Stimulated activated CD8-positive, alpha-beta memory T cell treated with anti-CD3 and anti-CD28 coated beads, Interleukin-15, amount 100 ng/mL, for 24 hours (primary cell): ENCODE data around the gene TEK.
"Not testable (repeated sequence)": the region's sequence is repeated elsewhere in the genome, so short reads cannot be mapped to it uniquely, and the experiment has no call there.

Experiments used
- DNase-seq: peaks from one replicate; pipeline ENCODE4 v3.0.0-alpha.2; 2020; ENCODE audit warnings: low read depth

TEK gene

DNA sequence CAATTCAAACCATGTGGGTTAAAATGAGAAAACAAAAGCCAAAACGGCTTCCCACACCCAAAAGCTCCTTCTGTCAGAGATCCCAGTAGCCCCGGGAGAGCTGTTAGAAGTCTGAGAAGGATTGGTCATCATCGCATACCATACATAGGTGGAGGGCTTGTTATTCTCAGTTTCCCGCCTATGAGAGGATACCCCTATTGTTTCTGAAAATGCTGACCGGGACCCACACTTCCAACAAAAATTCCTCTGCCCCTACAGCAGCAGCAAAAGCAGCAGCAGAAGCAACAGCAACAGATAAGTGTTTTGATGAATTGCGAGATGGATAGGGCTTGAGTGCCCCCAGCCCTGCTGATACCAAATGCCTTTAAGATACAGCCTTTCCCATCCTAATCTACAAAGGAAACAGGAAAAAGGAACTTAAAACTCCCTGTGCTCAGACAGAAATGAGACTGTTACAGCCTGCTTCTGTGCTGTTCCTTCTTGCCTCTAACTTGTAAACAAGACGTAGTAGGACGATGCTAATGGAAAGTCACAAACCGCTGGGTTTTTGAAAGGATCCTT is at the start of gene TEK:
Gene TEK, plus strand, starts transcription at position 245 of the 561 bp plus-strand sequence. CDS start 366 bp downstream, outside the sequence.
- no peak for DNase-seq

GRCh38 chr9:27059412-27059811 is 49.6 kb upstream of the TEK start:
- DNase-seq, result no peak

DNA sequence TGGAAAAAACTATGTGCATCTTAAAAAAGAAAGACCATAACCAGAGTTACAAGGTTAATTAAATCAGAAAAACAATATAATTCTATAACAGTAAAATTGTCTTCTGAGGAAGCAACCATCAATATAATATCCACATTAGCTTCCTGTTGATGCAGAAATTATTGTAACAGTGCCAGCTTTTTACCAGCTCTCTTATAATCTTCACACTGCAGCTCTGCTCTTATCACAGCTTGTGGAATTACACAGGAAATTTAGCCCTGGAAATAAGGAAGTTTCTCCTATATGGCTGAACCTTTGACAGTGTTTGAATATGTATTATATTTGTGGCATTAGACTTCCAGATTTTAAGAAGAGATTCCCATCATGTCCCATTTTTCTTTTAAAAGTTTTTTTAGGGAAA is 49.1 kb upstream of the TEK start:
- no peak for DNase-seq

- no peak for DNase-seq
Observed at GRCh38 chr9:27065288-27065687, 43.7 kb upstream of the TEK start.

GRCh38 chr9:27073841-27074728 is 34.9 kb upstream of the TEK start:
- DNase-seq, result no peak

DNA sequence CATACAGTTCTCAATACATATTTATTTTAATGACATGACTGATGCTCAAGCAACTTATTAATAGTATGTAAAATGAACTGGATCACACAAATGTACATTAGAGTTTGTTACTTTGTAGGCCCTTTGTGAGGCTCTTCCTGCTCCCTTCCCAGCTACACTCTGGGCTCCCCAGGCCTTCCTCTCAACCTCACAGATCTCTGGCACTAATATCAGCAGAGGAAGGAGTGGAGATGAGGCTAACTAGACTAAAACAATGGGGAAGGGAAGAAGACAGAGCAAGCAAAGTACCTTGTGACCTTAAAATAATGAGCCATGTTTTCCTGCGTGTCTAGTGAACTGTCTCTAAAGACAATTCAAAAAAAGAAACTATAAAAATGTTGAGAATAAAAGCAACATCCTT is 30.3 kb upstream of the TEK start:
- no peak for DNase-seq

DNA sequence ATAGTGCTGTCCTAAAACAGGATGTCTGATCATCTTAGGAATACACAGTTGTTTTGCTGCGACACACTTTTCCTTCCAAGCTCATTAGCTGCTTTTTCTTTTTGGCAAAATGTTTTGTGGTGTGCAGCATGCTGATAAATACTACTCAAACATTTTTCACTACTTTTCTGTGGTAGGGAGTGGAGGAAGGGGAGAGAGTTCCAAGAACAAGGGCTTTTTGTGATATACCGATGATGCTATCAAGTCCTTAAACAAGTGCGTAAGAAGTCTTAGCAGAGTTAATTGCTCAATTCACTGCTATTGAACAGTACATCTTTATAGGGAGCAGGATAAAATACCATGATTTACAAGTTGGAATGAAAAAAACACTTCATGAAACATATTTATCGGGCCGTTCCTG is 23.6 kb upstream of the TEK start:
- no peak for DNase-seq

DNA sequence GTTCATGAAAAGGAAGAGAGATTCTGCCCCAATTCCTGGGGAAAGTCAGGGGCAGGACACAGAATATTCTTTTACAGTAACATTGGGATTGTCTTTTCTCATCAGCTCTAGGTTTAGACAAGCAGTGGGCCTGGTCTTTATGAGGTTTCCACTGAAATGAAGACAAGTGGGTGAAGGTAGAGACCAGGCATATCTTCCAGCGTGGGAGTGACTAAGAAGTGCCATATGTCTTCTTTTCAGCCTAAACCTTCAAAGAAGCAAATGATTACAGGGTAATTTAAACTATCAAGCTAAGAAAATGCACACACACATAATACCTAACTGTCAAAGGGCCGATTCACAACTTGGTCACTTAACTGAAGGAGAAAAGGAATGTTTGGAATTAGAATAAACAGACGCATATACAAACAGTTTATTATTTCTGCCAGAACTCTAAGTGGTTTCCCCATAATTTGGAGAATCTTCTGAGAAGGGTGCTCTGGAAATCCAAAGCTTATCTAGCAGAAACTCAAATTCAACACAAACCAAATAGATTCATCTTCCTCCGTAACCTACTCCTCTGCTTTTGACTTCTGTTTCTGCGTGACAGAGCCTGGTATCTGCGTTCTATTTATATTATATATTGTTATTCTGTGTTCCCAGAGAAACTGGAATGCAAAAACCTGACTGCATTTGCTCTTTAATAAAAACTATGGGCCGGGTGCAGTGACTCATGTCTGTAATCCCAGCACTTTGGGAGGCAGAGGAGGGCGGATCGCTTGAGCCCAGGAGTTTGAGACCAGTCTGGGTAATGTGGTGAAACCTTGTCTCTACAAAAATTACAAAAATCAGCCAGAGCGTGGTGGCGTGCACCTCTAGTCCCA is 22.0 kb upstream of the TEK start:
- DNase-seq, result no peak

DNA sequence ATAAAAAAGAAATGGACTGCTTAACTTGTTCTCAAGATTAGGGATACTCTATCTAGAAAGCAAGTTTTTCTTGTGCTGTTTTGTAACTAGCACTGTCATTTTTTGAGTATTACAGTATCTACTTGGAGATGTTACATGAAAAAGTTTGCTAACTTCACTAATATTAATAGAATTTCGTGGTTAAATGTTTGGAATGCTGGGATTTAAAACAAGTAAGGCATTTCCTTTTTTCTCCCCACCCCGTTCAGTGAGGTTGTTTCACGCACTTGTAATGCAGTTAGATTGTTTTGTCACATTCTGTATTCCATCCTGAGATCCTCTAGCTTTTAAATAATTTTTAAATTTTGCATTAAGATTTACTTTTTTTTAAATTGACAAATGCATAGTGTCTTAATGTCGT is 20.0 kb upstream of the TEK start:
- DNase-seq, result no peak

- DNase-seq, result no peak
Observed at GRCh38 chr9:27089706-27090105, 19.3 kb upstream of the TEK start.

- DNase-seq, result no peak
Observed at GRCh38 chr9:27090231-27090630, 18.8 kb upstream of the TEK start.

- no peak for DNase-seq
Observed at GRCh38 chr9:27090711-27091110, 18.3 kb upstream of the TEK start.

DNA sequence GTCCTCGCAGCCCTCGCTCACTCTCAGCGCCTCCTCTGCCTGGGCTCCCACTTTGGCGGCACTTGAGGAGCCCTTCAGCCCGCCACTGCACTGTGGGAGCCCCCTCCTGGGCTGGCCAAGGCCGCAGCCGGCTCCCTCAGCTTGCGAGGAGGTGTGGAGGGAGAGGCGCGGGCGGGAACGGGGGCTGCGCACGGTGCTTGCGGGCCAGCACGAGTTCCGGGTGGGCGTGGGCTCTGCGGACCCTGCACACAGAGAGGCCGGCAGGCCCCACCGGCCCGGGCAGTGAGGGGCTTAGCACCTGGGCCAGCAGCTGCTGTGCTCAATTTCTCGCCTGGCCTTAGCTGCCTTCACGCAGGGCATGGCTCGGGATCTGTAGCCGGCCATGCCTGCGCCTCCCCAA is 16.5 kb upstream of the TEK start:
- not testable (repeated sequence) for DNase-seq

- not testable (repeated sequence) for DNase-seq
Observed at GRCh38 chr9:27093384-27094067, 15.5 kb upstream of the TEK start.

GRCh38 chr9:27094640-27095298 is 14.3 kb upstream of the TEK start:
- no peak for DNase-seq

GRCh38 chr9:27107241-27107640 is 1.8 kb upstream of the TEK start:
- DNase-seq, result no peak

DNA sequence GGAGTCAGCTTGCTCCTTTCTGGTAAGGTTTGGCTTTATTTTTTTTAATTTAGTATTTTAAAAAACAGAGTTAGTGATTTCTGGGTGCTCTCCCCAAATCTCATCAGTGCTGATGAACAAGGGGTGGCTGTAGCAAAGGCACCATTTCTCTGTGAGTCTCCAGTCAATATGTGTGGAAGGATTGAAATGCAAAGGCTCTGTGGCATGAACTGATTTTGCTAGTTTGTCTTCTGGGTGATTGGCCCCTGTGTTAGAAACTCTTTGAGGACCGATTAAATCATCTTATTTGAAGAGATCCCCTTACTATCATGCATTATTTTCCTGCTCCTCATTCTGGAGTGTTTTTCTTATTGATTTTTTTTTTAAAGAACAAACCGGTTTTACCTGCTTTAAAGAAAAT is 596 bp downstream of the TEK start:
- DNase-seq, result no peak

DNA sequence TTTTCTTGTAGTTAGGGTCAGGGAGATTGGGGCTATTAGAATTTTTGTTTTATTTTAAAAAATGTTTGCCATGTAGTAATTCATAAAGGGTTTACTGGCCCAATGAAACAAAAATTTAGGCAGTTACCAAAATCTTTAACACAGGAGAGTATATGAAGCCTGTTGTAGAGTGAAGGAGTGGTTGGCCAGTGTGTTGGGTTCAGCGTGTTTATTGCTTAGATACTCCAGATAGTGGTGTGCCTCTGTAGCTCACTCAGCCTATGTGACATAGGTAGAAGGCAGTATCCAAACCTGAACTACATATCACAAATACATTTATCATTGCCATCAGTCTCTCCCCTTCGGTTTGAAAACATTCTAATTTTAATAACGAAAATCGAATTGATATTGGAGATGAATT is 1.2 kb downstream of the TEK start:
- no peak for DNase-seq

DNA sequence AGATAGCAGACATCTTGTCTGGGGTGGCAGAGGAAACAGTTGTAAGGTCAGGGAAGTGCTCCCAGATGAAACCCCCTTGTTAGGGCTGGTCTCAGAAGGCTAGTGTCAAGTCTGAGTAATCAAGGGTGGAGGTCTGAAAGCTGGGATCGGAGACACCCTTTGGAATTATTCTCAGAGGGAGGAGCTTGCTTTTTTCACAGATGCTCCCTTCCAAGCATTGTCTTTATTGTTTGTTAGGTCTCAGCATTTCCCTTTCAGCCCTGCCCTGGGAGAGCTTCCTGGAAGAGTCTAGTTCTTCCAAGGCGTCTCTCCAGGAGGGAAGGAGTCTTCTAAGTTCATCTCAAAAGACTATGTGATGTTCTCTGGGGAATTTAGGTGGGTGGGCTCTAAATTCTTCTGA is 3.2 kb downstream of the TEK start:
- no peak for DNase-seq

GRCh38 chr9:27117489-27118135 is 8.6 kb downstream of the TEK start:
- DNase-seq, result no peak

GRCh38 chr9:27118916-27119315 is 9.9 kb downstream of the TEK start:
- no peak for DNase-seq
